ENCODE data around the gene TSKU.

Gene TSKU

GRCh38 chr11:76772783-76773106, 10.4 kb upstream of the TSKU start:
- no peak for TF ChIP-seq GABPA (IDR thresholded peaks at IDR 0.05; ENCODE audit: low read depth)
- no peak for TF ChIP-seq SPI1 (IDR thresholded peaks at IDR 0.05; ENCODE audit: borderline replicate concordance, low read depth)
- TF ChIP-seq CTCF (IDR thresholded peaks at IDR 0.05; ENCODE audit: insufficient read depth, low read length) = no peak
- no peak for TF ChIP-seq POLR2AphosphoS5 (IDR thresholded peaks at IDR 0.05; ENCODE audit: low read depth)
- TF ChIP-seq REST (IDR thresholded peaks at IDR 0.05; ENCODE audit: insufficient replicate concordance, low read depth) = no peak
- H3K27me3 ChIP-seq (ENCODE audit: insufficient read depth, poor library complexity, severe bottlenecking) = no peaks in the 10 kb centered on the region
- H3K27ac ChIP-seq (replicated peaks) = no peak overlapping the region
- no peak for DNase-seq (ENCODE audit: low read depth in 1 of 2, low spot score in 1 of 2)
- no peak overlapping the region for H3K4me3 ChIP-seq (replicated peaks; ENCODE audit: insufficient read depth, low read length)

DNA sequence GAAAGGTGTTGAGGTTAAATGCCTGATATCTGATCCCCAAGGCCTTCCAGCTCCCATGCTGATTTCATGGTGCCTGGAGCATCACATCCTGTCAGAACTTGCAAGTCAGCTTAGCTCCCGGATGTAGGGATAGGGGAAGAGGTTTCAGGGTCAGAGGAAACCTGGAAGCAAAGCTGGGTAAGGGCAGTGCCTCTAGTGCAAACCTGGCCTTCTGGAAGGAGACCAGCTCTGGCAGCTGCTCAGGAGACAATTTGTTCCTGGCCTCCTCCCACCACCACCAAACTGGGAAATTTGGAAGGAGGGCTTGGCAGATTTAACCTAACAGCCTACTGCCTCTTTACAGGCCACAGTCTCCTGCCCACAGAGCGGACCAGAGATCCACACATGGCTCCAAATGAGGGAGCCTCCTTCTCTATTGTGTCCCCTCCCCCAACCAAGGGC, 9.2 kb upstream of the TSKU start:
- no peak for TF ChIP-seq SPI1 (IDR thresholded peaks at IDR 0.05; ENCODE audit: borderline replicate concordance, low read depth)
- no peak for TF ChIP-seq GABPA (IDR thresholded peaks at IDR 0.05; ENCODE audit: low read depth)
- no peak for TF ChIP-seq POLR2AphosphoS5 (IDR thresholded peaks at IDR 0.05; ENCODE audit: low read depth)
- no peak for TF ChIP-seq CTCF (IDR thresholded peaks at IDR 0.05; ENCODE audit: insufficient read depth, low read length)
- TF ChIP-seq REST (IDR thresholded peaks at IDR 0.05; ENCODE audit: insufficient replicate concordance, low read depth) = no peak
- no peak overlapping the region for H3K27ac ChIP-seq (replicated peaks)
- no peak overlapping the region for H3K4me3 ChIP-seq (replicated peaks; ENCODE audit: insufficient read depth, low read length)
- no peaks in the 10 kb centered on the region for H3K27me3 ChIP-seq (ENCODE audit: insufficient read depth, poor library complexity, severe bottlenecking)
- DNase-seq (ENCODE audit: low read depth in 1 of 2, low spot score in 1 of 2) = no peak

GRCh38 chr11:76776472-76776871, 6.7 kb upstream of the TSKU start:
- H3K4me3 ChIP-seq (replicated peaks; ENCODE audit: insufficient read depth, low read length) = no peak overlapping the region
- no peak overlapping the region for H3K27ac ChIP-seq (replicated peaks)
- TF ChIP-seq POLR2AphosphoS5 (IDR thresholded peaks at IDR 0.05; ENCODE audit: low read depth) (no peak), CTCF (IDR thresholded peaks at IDR 0.05; ENCODE audit: insufficient read depth, low read length) (no peak), REST (IDR thresholded peaks at IDR 0.05; ENCODE audit: insufficient replicate concordance, low read depth) (no peak), GABPA (IDR thresholded peaks at IDR 0.05; ENCODE audit: low read depth) (no peak), SPI1 (IDR thresholded peaks at IDR 0.05; ENCODE audit: borderline replicate concordance, low read depth) (no peak)
- H3K27me3 ChIP-seq (ENCODE audit: insufficient read depth, poor library complexity, severe bottlenecking) = peaks cover 13% of the 10 kb centered on the region
- no peak for DNase-seq (ENCODE audit: low read depth in 1 of 2, low spot score in 1 of 2)
